GM19438 (cell line): ENCODE measurements around the gene TUSC7.

Source experiments
- ATAC-seq: cut with Tn5 transposase; IDR thresholded peaks from one replicate; pipeline ENCODE4 v1.9.1; 2021; ENCODE audit warnings: low read depth; ENCODE audit not compliant: unreplicated experiment

The TUSC7 gene

GRCh38 chr3:116709479-116709878 lies at the start of gene TUSC7:
TUSC7 (plus strand) TSS chr3:116709779.
- no peak for ATAC-seq

DNA sequence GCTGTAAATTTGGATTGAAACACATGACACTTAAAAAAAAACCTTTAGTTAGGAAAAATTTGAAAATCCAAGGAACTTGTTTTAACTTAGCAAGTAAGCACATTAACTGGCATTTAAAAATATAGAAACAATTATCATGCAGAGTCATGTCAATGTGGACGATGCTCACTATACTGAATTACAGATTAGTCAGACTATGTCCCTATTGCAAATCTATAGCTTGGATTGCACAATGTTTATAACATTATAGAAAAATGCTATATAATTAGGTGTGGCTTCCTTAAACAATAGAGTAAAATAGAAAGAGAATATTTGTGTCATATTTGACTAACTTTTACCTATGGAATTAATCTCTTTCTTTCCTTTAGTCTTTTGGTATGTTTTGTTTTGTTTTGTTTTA lies 48.4 kb upstream of the TUSC7 start:
- ATAC-seq: no peak

GRCh38 chr3:116663161-116664110 lies 46.1 kb upstream of the TUSC7 start:
- ATAC-seq: no peak

GRCh38 chr3:116667324-116667723 lies 42.3 kb upstream of the TUSC7 start:
- ATAC-seq: no peak

DNA sequence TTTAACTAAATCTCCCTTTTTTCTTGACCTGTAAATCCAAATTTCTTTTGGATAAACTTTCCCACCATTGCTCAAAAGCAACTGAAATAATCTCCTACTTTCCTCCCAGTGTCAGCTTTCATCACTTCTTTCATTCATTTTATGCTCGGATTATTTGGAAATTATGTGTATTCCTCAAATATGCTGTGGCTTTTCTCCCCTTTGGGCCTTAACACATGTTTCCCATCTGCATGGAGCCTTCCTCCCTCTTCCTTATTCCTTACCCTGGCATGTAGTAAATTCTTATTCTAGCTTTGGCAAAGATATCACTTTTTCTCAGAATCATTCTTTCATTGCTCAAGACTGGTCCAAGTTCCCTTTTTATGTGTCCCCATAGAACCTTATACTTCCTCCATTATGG lies 41.8 kb upstream of the TUSC7 start:
- no peak for ATAC-seq

GRCh38 chr3:116669576-116669975 lies 40.0 kb upstream of the TUSC7 start:
- ATAC-seq: no peak

GRCh38 chr3:116671151-116671550 lies 38.4 kb upstream of the TUSC7 start:
- no peak for ATAC-seq

DNA sequence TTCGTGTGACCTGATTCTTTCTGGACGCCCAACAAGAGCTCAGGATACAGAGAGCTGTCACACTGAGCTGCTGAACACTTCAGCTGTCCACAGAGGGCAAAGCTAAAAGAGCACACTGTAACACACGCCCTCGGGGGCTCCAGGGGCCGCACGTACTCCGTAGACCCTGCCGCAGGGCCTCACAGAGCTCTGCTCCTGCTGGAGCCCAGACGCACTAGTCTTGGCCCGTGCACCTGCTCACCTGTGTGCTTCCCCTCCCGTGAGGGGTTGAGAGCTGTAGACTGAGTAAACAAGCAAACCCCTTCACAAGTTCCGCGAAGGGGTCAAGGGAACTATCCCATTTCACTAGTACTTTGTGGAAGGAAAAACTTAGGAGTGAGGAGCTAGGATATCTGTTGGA lies 30.7 kb upstream of the TUSC7 start:
- no peak for ATAC-seq

DNA sequence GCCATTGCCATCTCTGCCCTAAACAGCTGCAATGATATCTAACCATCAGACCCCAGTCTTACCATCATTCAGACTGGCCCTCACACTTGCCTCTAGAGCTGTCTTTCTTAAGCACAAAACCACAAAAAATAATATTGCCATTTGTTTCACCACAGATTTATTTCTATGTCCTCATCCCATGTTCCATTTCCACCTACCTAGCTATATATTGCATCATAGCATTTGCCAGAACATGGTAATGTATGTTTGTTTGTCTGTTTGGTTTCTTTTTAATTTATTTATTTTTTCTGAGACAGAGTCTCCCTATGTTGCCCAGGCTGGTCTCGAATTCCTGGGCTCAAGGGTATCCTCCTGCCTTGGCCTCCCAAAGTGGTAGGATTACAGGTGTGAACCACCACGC lies 18.5 kb upstream of the TUSC7 start:
- no peak for ATAC-seq

DNA sequence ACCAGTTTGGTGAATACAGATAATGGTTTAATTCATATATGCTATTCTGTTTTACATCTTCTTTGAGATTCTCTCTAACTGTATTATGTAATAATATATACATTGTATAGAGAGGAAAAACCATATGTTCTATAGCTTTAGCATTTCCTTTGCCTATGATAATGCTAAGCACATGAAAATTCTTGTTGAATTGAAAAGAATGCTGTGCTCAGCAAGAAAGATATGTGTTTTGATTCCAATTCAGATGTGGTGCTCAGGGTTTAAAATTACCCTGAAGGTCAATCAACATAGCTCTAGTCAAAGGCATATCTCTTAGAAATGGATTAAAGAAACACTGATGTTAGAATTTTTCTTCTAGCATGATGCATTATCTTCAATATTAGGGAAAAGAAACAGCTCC lies 8.5 kb upstream of the TUSC7 start:
- ATAC-seq: no peak

DNA sequence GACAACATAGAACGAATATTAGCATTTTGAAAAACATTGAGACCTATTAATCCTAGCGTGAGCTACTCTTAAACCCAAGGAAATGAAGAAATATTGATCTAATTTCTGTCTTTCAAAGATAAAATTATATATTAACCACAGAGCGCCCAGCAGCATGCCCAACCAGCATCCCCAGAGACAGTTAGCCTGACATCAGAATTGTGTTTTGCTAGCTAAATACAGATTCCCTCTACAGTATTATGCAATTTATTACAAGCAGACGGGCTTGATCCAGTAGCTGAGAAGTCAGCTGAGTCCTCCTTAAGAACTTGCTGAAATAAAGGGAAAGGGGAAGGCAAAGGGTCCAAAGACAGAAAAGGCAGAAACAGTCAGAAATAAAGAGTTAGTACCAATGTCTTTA lies 7.2 kb upstream of the TUSC7 start:
- no peak for ATAC-seq

- no peak for ATAC-seq
Measured at GRCh38 chr3:116707531-116707930, 2.0 kb upstream of the TUSC7 start.

DNA sequence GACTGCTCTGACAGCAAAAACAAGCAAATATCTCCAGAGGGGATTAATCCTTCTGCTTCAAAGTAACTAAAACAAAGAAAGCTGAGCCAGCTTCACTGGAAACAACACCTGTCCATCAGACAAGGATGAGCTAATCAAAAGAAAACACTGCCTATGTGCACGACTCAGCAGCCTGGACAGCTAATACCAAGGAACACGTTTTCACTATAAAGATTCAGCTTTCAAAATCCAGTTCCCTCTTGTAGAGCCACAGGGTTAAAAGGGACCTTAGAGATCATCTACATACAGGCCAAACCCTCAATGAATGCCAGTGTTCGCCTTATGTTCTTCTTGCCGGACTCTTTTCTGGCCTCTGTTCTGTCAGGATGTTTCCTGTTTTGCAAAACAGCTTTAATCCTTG lies 6.9 kb downstream of the TUSC7 start:
- no peak for ATAC-seq

DNA sequence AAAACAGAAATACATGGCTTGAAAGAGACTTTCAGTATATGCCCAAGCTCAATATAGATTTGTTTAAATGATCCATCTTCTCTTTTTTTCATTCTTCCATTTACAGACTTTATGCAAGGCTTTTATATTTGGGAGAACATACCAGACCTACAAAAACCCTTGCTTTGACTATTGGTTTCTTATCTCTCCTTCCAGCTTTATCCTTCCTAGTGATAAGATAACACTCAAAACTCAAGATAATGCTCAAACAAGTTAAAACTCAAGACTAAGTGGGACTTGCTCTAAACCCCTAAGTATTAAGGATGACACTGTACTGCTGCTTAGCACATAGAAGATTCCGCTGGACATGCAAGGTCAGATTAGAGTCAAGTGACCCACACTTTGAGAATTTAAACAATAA lies 8.0 kb downstream of the TUSC7 start:
- no peak for ATAC-seq

DNA sequence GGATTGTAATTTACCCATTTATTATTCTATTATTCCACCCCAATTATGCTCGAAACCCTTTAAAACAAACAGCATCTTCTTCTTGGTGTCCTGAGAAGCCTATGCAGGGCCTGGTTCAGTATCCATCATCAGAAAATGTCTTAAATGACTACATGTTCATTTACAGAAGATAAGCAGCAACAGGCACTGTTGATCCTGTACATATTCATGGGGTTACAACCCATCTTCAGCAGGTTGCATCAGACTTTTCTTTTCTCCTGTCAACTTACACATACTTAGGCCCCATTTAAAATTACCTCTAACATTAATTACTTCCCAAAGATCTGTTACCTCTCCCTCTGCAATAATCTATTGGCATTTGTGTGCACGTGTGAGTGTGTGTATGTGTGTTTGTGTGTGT lies 18.9 kb downstream of the TUSC7 start:
- ATAC-seq: no peak

- no peak for ATAC-seq
Measured at GRCh38 chr3:116734243-116734642, 24.7 kb downstream of the TUSC7 start.

DNA sequence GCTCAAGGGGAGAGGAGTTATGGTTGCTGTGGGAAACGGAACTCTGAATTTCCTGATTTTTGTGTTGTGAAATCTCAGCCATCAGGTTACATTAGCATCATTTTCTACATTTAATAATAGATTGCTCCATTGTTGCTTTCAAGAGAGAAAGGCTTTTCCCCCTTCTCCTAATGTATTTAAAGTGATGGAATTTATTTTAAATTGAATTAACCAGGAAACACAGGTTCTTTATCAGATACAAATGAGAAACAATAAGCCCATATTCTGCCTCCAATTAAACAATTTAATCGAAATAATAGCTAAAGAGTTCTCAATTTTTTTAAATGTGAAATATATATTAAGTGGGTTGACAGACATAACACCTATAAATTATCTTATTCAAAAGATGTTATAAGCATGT lies 30.1 kb downstream of the TUSC7 start:
- no peak for ATAC-seq

- no peak for ATAC-seq
Measured at GRCh38 chr3:116740293-116740692, 30.7 kb downstream of the TUSC7 start.

- ATAC-seq: no peak
Measured at GRCh38 chr3:116741467-116741866, 31.9 kb downstream of the TUSC7 start.

DNA sequence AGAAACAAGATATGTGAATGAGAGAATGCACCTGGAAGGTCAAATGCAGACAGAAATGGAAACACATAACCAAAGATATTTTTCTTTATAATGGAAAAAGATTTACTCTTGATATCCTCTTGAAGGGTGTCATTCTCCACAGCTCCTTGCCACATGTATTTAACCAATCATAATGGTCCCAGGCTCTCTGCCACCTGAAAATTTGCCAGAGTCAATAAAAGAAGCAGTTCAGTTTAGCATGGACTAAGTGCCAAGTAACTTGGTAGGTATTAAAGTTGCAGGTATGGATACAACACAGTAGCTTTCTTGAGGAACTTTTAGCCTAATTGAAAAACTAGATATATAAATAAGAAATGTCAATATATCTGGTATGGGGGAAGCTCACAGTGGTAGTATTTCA lies 33.5 kb downstream of the TUSC7 start:
- no peak for ATAC-seq

DNA sequence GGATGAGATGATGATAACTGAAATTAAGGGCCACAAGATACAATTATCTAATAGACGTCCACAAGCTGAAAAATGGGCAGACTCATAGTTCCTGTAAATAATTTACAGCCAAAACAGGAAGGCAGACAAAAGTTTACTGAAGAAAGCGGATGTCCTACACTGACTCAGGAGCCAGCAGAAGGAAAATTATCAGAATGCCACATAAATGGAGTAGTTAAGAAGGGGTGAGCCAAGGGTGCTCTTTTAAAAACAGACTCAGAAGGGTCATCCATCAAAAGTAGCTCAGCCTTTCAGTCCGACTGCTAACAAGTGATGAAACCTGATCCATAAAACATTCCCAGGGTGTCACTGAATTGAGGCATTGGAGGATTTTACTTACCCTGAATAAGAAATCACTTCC lies 39.8 kb downstream of the TUSC7 start:
- no peak for ATAC-seq

- no peak for ATAC-seq
Measured at GRCh38 chr3:116757315-116757714, 47.7 kb downstream of the TUSC7 start.

DNA sequence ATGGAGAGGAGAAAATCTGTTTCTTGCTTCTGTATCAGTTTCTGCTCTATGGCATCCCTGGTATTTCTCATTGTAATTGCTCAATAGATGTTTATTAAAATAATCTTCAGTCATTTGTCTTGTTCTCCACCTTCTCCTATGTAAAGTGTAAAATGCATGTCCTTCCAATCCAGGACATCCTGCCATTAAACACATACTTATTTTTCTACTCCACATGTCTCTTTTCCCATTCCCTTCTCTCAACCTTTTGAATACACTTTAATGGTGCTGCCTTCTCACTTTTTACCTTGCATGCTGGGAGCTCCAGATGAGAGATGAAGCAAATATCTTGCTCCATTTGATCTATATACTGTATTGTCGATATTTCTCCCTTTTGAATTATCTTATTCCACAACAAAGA lies 49.7 kb downstream of the TUSC7 start:
- ATAC-seq: no peak
